HCT116 (cell line): ENCODE data around the gene SH2D6.

ENCODE experiments used
- CTCF ChIP-seq, 3 experiments: fragments of 200-600 bp in 1 of 3; sonication (generic) in 1 of 3; IDR thresholded peaks in 2 of 3; conservative IDR thresholded peaks in 1 of 3; 2 replicates each; pipeline ENCODE4 v1.5.1; 2012 to 2017; ENCODE audit warnings: low read depth in 2 of 3, low read length in 2 of 3, antibody characterized with exemption in 1 of 3, borderline replicate concordance in 1 of 3, control low read depth in 1 of 3, mild to moderate bottlenecking in 1 of 3, mixed read lengths in 1 of 3, mixed run types in 1 of 3, moderate library complexity in 1 of 3; ENCODE audit not compliant: insufficient read depth in 1 of 3
- EZH2 ChIP-seq: fragments of 200-600 bp; sonication (generic); IDR thresholded peaks from 2 replicates; pipeline ENCODE4 v1.6.1; 2017; ENCODE audit warnings: antibody characterized with exemption, mixed run types
- MAX ChIP-seq: IDR thresholded peaks from 2 replicates; pipeline ENCODE4 v1.6.1; 2012
- POLR2A ChIP-seq: IDR thresholded peaks from 2 replicates; pipeline ENCODE4 v1.7.0; 2011; ENCODE audit warnings: borderline replicate concordance; ENCODE audit not compliant: insufficient read depth, insufficient read length; ENCODE audit errors: extremely low read depth
- POLR2AphosphoS5 ChIP-seq: IDR thresholded peaks from 2 replicates; pipeline ENCODE4 v1.6.1; 2011; ENCODE audit warnings: mild to moderate bottlenecking, low read depth, low read length, moderate library complexity
- RAD21 ChIP-seq: IDR thresholded peaks from 2 replicates; pipeline ENCODE4 v1.6.1; 2012; ENCODE audit warnings: low read depth, mild to moderate bottlenecking
- ZFX ChIP-seq: fragments of 450-650 bp; IDR thresholded peaks from 2 replicates; pipeline ENCODE4 v1.6.1; 2017
- ZNF274 ChIP-seq: fragments of 200-500 bp; sonication (Bioruptor generic); IDR thresholded peaks from 2 replicates; pipeline ENCODE4 v1.6.1; 2014; ENCODE audit warnings: mild to moderate bottlenecking, low read depth, low read length, inconsistent platforms

DNA sequence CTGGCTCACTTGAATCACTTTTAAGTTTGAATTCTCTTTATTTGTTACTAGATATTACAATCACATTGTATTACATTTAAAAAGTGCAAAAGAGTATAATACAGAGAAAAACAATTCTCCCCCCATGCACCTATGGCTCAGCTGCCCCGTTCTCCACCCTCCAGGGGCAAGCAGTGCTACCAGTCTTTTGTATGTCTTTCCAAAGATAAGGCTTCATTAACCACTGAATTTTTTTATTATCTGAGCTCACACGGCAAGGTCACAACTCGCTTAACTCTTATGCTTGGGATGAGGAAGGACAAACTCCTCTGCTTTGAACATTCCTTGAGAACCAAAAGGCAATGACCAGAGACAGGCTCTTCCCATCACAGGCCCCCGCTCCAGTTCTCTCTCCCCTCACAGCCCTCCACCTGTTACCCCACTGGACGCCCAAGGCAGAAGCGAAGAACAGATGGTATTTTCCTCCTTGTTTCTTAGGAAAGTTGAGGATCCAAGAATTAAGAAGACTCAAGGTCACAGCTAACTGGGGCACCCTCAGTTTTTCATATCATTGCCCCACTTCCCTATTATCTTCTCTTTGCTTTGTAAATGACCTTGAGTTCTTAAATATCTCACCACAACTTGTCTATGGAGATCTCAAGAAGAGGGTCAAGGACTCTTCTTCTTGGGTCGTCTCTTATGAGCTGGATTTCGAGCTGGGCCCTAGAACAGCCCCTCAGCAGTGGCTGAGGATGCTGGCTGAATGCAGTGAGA lies 30.1 kb downstream of the SH2D6 start:
- TF ChIP-seq CTCF (IDR thresholded peaks at IDR 0.05 in 2 of 3, conservative IDR thresholded peaks at IDR 0.05 in 1 of 3; ENCODE audit: borderline replicate concordance in 1 of 3, insufficient read depth in 1 of 3, low read depth in 2 of 3, low read length in 2 of 3): no peak
- TF ChIP-seq EZH2: no peak
- no peak for TF ChIP-seq POLR2AphosphoS5
- TF ChIP-seq POLR2A: no peak
- no peak for TF ChIP-seq ZNF274
- no peak for TF ChIP-seq MAX
- no peak for TF ChIP-seq RAD21
- TF ChIP-seq ZFX: no peak
